HG02798 (cell line): ENCODE measurements around the gene BMP7.

Source experiments
- ATAC-seq: cut with Tn5 transposase; IDR thresholded peaks from one replicate; pipeline ENCODE4 v1.9.1; 2021; ENCODE audit warnings: mild to moderate bottlenecking; ENCODE audit not compliant: unreplicated experiment, poor library complexity

The BMP7 gene

GRCh38 chr20:57179265-57179664 is 87.2 kb downstream of the BMP7 start:
- ATAC-seq, result no peak

DNA sequence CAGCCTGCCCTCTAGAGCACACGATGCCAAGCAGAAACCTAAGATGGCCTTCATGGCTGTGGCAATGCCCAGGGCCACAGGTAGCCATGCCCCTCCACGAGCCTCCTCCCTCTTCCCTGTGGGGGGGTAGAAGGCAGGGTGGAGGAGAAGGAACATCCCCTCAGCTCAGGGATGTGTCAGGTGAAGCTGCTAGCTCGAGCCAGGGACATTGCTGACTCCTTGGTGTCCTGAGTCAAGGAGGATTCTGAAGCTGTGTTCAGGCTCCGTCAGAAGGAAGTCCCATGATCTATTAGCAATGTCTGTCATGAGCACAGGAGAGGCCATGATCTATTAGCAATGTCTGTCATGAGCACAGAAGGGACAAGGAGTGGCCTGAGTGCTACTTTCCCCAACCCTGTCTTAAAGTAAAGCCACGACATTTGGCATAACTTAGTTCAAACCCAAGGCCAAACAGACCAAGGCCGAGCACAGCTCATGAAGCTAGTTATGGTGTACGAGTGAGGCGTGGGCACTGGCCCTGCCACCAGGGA is 87.8 kb downstream of the BMP7 start:
- no peak for ATAC-seq

- ATAC-seq, result no peak
Observed at GRCh38 chr20:57177636-57178280, 88.7 kb downstream of the BMP7 start.

- ATAC-seq, result no peak
Observed at GRCh38 chr20:57176842-57177241, 89.6 kb downstream of the BMP7 start.

- ATAC-seq, result peak; percentile 55
Observed at GRCh38 chr20:57175397-57176010, 90.9 kb downstream of the BMP7 start.

DNA sequence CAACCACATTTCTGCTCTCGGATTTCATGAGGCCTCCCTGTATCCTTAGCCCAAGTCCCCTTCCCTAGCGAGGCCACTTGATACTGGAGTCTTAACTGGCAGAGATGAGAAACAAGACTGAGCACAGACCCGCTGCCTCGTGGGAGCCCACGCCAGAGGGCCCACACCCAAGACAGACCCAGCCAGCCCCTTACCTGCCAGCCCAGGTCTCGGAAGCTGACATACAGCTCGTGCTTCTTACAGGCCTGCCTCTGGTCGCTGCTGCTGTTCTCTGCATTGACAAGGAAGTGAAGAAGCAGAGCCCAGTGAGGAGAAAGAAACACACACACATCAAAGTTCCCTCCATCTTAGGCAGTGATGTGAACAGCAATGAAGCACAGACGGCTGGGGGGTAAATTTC is 91.7 kb downstream of the BMP7 start:
- ATAC-seq, result no peak

DNA sequence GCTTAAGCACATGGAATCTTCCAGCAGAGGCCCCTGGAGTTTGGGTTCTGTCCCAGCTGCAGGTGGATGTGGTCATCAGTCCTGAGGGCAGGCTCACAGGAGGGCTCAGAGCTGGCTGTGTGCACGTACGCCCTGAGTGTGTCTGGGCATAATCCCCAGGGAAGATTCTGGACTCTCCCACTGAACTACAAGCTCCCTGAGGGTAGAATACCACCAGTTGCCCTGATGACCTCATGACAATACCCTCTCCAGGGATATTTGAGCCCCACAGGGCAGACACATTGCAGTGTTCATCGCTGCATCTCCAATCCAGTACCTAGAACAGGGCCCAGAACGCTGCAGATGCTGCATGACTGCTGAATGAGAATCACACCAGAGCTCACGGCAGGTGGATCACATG is 92.5 kb downstream of the BMP7 start:
- ATAC-seq, result no peak

DNA sequence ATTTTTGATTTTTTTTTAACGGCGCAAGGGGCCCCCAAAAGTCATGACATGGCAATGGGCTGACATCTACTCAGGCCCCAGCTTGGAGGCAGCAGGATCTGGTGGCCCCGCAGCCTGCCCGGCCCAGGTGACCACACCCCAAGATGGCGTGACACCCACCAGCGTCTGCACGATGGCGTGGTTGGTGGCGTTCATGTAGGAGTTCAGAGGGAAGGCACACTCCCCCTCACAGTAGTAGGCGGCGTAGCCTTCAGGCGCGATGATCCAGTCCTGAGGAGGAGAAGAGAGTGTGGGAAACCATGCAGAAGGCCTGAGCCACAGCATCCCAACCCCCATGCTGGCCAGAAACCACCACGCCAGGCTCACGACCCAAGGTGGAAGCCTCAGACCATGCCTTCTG is 93.4 kb downstream of the BMP7 start:
- no peak for ATAC-seq

DNA sequence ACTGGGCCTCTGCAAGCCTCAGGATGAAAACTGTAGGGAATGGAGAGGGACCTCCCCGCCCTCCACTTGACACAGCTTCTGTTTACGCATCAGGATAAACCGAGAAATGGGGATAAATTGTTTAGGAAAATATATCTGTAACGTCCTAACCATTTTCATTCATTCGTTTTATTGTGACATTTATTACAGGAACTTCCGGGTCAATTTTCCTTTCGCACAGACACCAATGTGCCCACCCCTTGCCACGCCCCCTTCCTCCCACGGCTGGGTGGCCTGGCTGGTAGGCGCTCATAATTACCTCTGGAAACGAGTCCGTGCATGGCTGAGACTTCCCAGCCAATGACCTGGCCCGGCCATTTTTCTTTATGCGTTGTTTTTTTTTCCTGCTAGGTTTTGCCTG is 96.1 kb downstream of the BMP7 start:
- no peak for ATAC-seq

- no peak for ATAC-seq
Observed at GRCh38 chr20:57169162-57169561, 97.3 kb downstream of the BMP7 start.

- ATAC-seq, result no peak
Observed at GRCh38 chr20:57167971-57168701, 98.3 kb downstream of the BMP7 start.

GRCh38 chr20:57167292-57167655 is 99.2 kb downstream of the BMP7 start:
- ATAC-seq, result no peak

DNA sequence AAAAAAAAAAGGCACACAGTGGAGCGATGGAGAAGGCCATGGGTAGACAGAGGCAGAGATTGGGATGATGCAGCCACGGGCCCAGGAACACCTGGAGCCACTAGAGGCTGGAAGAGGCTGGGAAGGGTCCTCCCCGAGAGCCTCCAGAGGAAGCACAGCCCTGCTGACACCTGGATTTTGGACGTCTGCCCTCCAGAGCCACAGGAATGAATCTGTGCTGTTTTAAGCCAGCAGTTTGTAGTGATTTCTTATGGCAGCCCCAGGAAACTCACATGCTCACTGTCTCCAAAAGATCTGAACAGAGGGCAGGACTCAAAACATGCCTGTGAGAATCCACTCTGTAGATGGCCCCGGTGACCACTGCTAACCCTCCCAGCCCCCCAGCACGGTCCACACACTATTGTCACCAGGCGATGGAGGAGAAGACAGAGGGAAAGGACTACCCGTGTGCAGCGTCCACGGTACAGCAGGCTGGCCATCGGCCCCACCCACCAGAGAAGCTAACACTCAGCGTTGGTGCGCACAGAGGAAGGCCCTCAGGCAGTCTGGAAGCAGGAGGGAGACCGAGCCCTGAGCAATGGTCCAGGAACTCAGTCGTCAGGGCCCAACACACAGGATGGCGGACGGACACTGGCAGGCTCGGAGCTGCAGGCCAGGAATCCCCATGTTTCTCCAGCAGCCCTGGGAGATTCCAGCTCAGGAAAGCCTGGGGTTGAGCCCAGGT is 99.7 kb downstream of the BMP7 start:
- no peak for ATAC-seq

- no peak for ATAC-seq
Observed at GRCh38 chr20:57165427-57166004, 100.9 kb downstream of the BMP7 start.

- ATAC-seq, result no peak
Observed at GRCh38 chr20:57164872-57165271, 101.6 kb downstream of the BMP7 start.

GRCh38 chr20:57163041-57163440 is 103.4 kb downstream of the BMP7 start:
- no peak for ATAC-seq

DNA sequence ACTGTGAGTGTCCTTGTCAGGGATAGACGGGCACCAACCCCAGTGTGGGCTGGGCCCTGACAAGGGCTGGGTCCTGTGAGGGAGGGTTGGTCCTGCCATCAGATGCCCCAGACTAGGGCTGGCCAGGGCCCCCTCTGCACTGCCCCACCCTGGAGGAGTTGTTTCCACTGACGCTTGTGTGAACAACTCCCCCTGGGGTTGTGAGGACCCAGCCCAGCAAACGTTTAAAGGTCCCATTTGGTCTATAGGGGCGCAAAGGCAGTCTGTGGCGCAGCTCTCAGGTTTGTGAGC is 104.1 kb downstream of the BMP7 start:
- ATAC-seq, result no peak

- no peak for ATAC-seq
Observed at GRCh38 chr20:57161478-57162361, 104.7 kb downstream of the BMP7 start.

DNA sequence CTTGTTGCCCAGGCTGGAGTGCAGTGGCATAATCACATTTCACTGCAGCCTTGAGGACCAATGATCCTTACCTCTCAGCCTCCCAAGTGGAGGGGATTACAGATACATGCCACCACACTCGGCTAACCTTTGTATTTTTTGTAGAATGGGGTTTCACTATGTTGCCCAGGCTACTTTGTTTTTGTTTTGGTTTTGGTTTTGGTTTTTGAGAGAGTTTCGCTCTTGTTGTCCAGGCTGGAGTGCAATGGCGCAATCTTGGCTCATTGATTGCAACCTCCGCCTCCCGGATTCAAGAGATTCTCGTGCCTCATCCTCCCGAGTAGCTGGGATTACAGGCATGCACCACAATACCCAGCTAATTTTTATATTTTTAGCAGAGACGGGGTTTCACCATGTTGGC is 105.5 kb downstream of the BMP7 start:
- ATAC-seq, result no peak
